ENCODE measurements around the gene BMP4. TPM values are rescaled to one million over a fixed set of nuclear protein-coding genes. Genes with fewer than 3 reads are reported as not detected.

The BMP4 gene
- total RNA-seq, 1 donor from 2014 or later = 0.42 TPM

GRCh38 chr14:53964249-53964648 is 7.6 kb upstream of the BMP4 start:
- Mint-ChIP-seq H3K4me1 (peaks cover 4% of the 10 kb centered on the region), H3K4me3 (no peak overlapping the region), H3K27me3 (peaks cover 54% of the 10 kb centered on the region), H3K27ac (no peak overlapping the region), H3K9me3 (no peaks in the 10 kb centered on the region), H3K36me3 (ENCODE audit: low read depth) (no peaks in the 10 kb centered on the region)
- ChIA-PET CTCF (no interaction called here), POLR2A (no interaction called here)
- DNase-seq (no peak), ATAC-seq (ENCODE audit: low read depth) (no peak)
- TF ChIP-seq CTCF (IDR thresholded peaks at IDR 0.05) = no peak
- intact Hi-C loops (cut with micrococcal nuclease) = no loop called here

GRCh38 chr14:53963320-53964227 is 6.9 kb upstream of the BMP4 start:
- intact Hi-C loops (cut with micrococcal nuclease) = no loop called here
- ATAC-seq (ENCODE audit: low read depth) (no peak), DNase-seq (no peak)
- no peak overlapping the region for H3K27ac Mint-ChIP-seq
- H3K9me3 Mint-ChIP-seq = no peaks in the 10 kb centered on the region
- ChIA-PET CTCF (interaction anchor here (0.6 kb wide), 1 partner anchor 17 kb away, joined by 3 read pairs; no protein-coding TSS in a partner anchor), POLR2A (no interaction called here)
- peaks cover 56% of the 10 kb centered on the region for H3K27me3 Mint-ChIP-seq
- no peak overlapping the region for H3K4me3 Mint-ChIP-seq
- H3K4me1 Mint-ChIP-seq = peaks cover 4% of the 10 kb centered on the region
- H3K36me3 Mint-ChIP-seq (ENCODE audit: low read depth) = no peaks in the 10 kb centered on the region
- no peak for TF ChIP-seq CTCF (IDR thresholded peaks at IDR 0.05)

GRCh38 chr14:53962953-53963319 is 6.3 kb upstream of the BMP4 start:
- Mint-ChIP-seq H3K9me3 (no peaks in the 10 kb centered on the region), H3K27me3 (peaks cover 58% of the 10 kb centered on the region), H3K27ac (no peak overlapping the region), H3K4me1 (peaks cover 4% of the 10 kb centered on the region), H3K36me3 (ENCODE audit: low read depth) (no peaks in the 10 kb centered on the region), H3K4me3 (no peak overlapping the region)
- ChIA-PET CTCF (interaction anchor here (0.6 kb wide), 1 partner anchor 18 kb away, joined by 3 read pairs; no protein-coding TSS in a partner anchor), POLR2A (no interaction called here)
- ATAC-seq (ENCODE audit: low read depth) (no peak), DNase-seq (no peak)
- TF ChIP-seq CTCF (IDR thresholded peaks at IDR 0.05) = no peak
- intact Hi-C loops (cut with micrococcal nuclease) = no loop called here

GRCh38 chr14:53958628-53959027 is 2.0 kb upstream of the BMP4 start:
- intact Hi-C loops (cut with micrococcal nuclease) = no loop called here
- no peak overlapping the region for H3K4me3 Mint-ChIP-seq
- no peaks in the 10 kb centered on the region for H3K9me3 Mint-ChIP-seq
- CTCF ChIA-PET = no interaction called here
- no peaks in the 10 kb centered on the region for H3K36me3 Mint-ChIP-seq (ENCODE audit: low read depth)
- DNase-seq = no peak
- ATAC-seq (ENCODE audit: low read depth) = no peak
- peaks cover 71% of the 10 kb centered on the region for H3K27me3 Mint-ChIP-seq
- H3K4me1 Mint-ChIP-seq = peaks cover 30% of the 10 kb centered on the region
- TF ChIP-seq CTCF (IDR thresholded peaks at IDR 0.05) = no peak
- POLR2A ChIA-PET = interaction anchor here (0.6 kb wide), 1 partner anchor 1993 kb away, joined by 6 read pairs; no protein-coding TSS in a partner anchor
- H3K27ac Mint-ChIP-seq = no peak overlapping the region

- Mint-ChIP-seq H3K4me3 (no peak overlapping the region), H3K36me3 (ENCODE audit: low read depth) (no peaks in the 10 kb centered on the region), H3K9me3 (no peaks in the 10 kb centered on the region), H3K4me1 (peaks cover 34% of the 10 kb centered on the region), H3K27me3 (peaks cover 70% of the 10 kb centered on the region), H3K27ac (no peak overlapping the region)
- intact Hi-C loops (cut with micrococcal nuclease) = no loop called here
- ChIA-PET POLR2A (no interaction called here), CTCF (interaction anchor here (1.1 kb wide), 1 partner anchor 28 kb away, joined by 3 read pairs; no protein-coding TSS in a partner anchor)
- DNase-seq (no peak), ATAC-seq (ENCODE audit: low read depth) (no peak)
- no peak for TF ChIP-seq CTCF (IDR thresholded peaks at IDR 0.05)
Measured at GRCh38 chr14:53957739-53958138, 1.1 kb upstream of the BMP4 start.

Measured in activated B cell treated with CpG ODN at 0.5 μM for 24 hours (primary cell).